Suprapubic skin (tissue), 4 donors: ENCODE measurements around the gene GPR62. TPM values are rescaled to one million over a fixed set of nuclear protein-coding genes. Genes with fewer than 3 reads are reported as not detected.

ENCODE experiments used
- DNase-seq, 2 donors: peaks; one replicate each; pipeline ENCODE4 v3.0.0-alpha.2; 2019; ENCODE audit warnings: low spot score in 2 of 2
- H3K27ac ChIP-seq: fragments of 200-600 bp; sonication (generic); one replicate; pipeline ENCODE4 v1.5.1; 2019
- H3K27me3 ChIP-seq: fragments of 200-600 bp; sonication (generic); one replicate; pipeline ENCODE4 v1.5.1; 2019
- H3K36me3 ChIP-seq: fragments of 200-600 bp; sonication (generic); one replicate; pipeline ENCODE4 v1.5.1; 2019
- H3K4me1 ChIP-seq: fragments of 200-600 bp; sonication (generic); one replicate; pipeline ENCODE4 v1.5.1; 2019
- H3K4me3 ChIP-seq: fragments of 200-600 bp; sonication (generic); one replicate; pipeline ENCODE4 v1.5.1; 2019; ENCODE audit warnings: mild to moderate bottlenecking
- H3K9me3 ChIP-seq: fragments of 200-600 bp; sonication (generic); one replicate; pipeline ENCODE4 v1.5.1; 2019
- CTCF ChIP-seq, 2 donors: fragments of 200-600 bp in 1 of 2; fragments of 450-650 bp in 1 of 2; sonication (generic) in 1 of 2; IDR thresholded peaks; one replicate each; pipeline ENCODE4 v1.5.1; 2016 to 2019; ENCODE audit warnings: antibody characterized with exemption in 2 of 2, mild to moderate bottlenecking in 1 of 2, moderate library complexity in 1 of 2
- EP300 ChIP-seq: sonication (generic); formaldehyde crosslinking; IDR thresholded peaks from one replicate; pipeline ENCODE4 v1.6.1; 2017; ENCODE audit warnings: antibody characterized with exemption
- POLR2A ChIP-seq, 2 donors: fragments of 450-650 bp; IDR thresholded peaks; one replicate each; pipeline ENCODE4 v1.6.1; 2017; ENCODE audit warnings: antibody characterized with exemption in 2 of 2, mild to moderate bottlenecking in 2 of 2, moderate library complexity in 2 of 2
- POLR2AphosphoS5 ChIP-seq, 3 donors: sonication (generic); formaldehyde crosslinking; IDR thresholded peaks; one replicate each; pipeline ENCODE4 v1.6.1; 2017; ENCODE audit warnings: antibody characterized with exemption in 3 of 3
- WGBS: methylation state at CpG from one replicate; pipeline ENCODE4 v1.1.5; 2018; 5-methylcytosine and 5-hydroxymethylcytosine counted together
- total RNA-seq, 4 donors: library from RNA; depleted of rRNA; stranded (reverse); fragments of >200 nt; gene quantifications; one replicate each; pipeline ENCODE4 v1.1.0, GENCODE V29; 2016

GPR62 gene
- total RNA-seq, 4 donors from 2014 or later: not detected

DNA sequence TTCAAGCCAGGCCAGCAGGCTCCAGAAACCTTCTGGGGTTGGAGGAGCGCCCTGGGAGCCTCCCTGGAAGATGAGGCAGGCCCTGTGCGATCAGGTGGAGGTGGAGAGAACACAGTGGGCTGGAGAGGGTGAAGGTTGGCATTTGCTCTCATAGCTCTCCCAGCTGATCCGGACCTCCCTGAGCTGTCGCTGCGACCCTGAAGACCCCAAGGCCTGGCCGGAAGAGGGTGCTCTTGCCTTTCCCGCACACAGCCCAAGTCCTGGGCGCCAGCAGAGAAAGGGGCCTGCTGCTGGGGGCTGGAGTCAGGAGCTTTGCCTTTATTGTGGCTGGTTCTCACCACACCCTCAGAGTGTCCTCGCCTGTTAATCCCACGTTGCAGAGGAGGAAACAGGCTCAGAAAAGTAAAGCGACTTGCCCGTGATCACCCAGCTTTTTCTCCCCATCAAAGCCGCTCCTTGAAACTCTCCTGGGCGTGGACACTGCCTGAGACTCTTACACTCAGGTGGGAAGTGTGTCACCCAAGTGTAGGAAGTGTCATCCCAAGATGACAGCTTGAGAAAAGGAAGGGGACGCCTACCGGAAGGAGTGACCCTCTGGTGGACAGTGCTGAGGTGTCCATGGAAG is 49.1 kb downstream of the GPR62 start:
- H3K36me3 ChIP-seq: no peaks in the 10 kb centered on the region
- no peak for TF ChIP-seq POLR2AphosphoS5 (IDR thresholded peaks at IDR 0.05)
- peak in 1 of 2 donors; percentile 13 for TF ChIP-seq CTCF (IDR thresholded peaks at IDR 0.05)
- TF ChIP-seq POLR2A (IDR thresholded peaks at IDR 0.05): no peak
- H3K27me3 ChIP-seq: no peaks in the 10 kb centered on the region
- H3K4me1 ChIP-seq: peaks cover 32% of the 10 kb centered on the region
- H3K9me3 ChIP-seq: no peaks in the 10 kb centered on the region
- H3K27ac ChIP-seq: no peak overlapping the region
- no peak overlapping the region for H3K4me3 ChIP-seq
- 68% methylated on average over 10 of the region's 16 CpGs for WGBS
- DNase-seq: no peak

GRCh38 chr3:52004906-52005395 is 49.8 kb downstream of the GPR62 start:
- no peak for DNase-seq
- H3K4me1 ChIP-seq: peaks cover 32% of the 10 kb centered on the region
- no peak overlapping the region for H3K4me3 ChIP-seq
- TF ChIP-seq CTCF (IDR thresholded peaks at IDR 0.05) (no peak), EP300 (no peak), POLR2A (IDR thresholded peaks at IDR 0.05) (no peak), POLR2AphosphoS5 (IDR thresholded peaks at IDR 0.05) (no peak)
- WGBS: 100% methylated on average over 1 of the region's 4 CpGs
- no peak overlapping the region for H3K27ac ChIP-seq
- no peaks in the 10 kb centered on the region for H3K27me3 ChIP-seq
- no peaks in the 10 kb centered on the region for H3K9me3 ChIP-seq
- H3K36me3 ChIP-seq: no peaks in the 10 kb centered on the region

DNA sequence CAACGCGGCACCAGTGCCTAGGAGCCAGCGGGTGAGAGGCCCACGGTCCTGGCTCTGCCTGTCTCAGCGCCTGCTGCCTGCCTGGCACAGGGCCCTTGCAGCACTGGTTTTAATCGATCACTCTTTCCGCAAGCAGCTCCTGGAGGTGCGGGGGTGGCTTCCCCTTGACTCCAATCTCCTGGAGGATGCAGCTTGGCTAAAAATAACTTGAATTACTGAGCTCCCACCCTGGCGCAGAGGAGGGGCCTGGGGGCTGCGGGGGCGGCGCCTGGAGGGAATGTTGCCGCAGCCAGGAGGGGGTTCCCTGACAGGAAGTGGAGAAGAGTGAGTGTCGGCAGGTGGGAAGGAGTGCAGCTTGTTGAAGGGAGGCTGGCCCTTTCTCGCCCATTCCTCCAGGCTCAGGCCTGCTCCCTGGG is 50.4 kb downstream of the GPR62 start:
- Histone ChIP-seq H3K27me3 (no peaks in the 10 kb centered on the region), H3K36me3 (no peaks in the 10 kb centered on the region), H3K27ac (no peak overlapping the region), H3K4me1 (peaks cover 32% of the 10 kb centered on the region), H3K9me3 (no peaks in the 10 kb centered on the region), H3K4me3 (no peak overlapping the region)
- TF ChIP-seq CTCF (IDR thresholded peaks at IDR 0.05): no peak
- TF ChIP-seq POLR2A (IDR thresholded peaks at IDR 0.05): no peak
- no peak for TF ChIP-seq EP300
- no peak for TF ChIP-seq POLR2AphosphoS5 (IDR thresholded peaks at IDR 0.05)
- no peak for DNase-seq
- 10% methylated on average over 10 of the region's 15 CpGs for WGBS

GRCh38 chr3:52006017-52006819 is 51.0 kb downstream of the GPR62 start:
- no peaks in the 10 kb centered on the region for H3K27me3 ChIP-seq
- no peak overlapping the region for H3K4me3 ChIP-seq
- H3K36me3 ChIP-seq: no peaks in the 10 kb centered on the region
- no peak for DNase-seq
- peaks cover 32% of the 10 kb centered on the region for H3K4me1 ChIP-seq
- no peak for TF ChIP-seq EP300
- TF ChIP-seq POLR2A (IDR thresholded peaks at IDR 0.05): no peak
- TF ChIP-seq CTCF (IDR thresholded peaks at IDR 0.05): no peak
- TF ChIP-seq POLR2AphosphoS5 (IDR thresholded peaks at IDR 0.05): no peak
- H3K27ac ChIP-seq: no peak overlapping the region
- H3K9me3 ChIP-seq: no peaks in the 10 kb centered on the region
- WGBS: 72% methylated on average over 5 of the region's 8 CpGs

DNA sequence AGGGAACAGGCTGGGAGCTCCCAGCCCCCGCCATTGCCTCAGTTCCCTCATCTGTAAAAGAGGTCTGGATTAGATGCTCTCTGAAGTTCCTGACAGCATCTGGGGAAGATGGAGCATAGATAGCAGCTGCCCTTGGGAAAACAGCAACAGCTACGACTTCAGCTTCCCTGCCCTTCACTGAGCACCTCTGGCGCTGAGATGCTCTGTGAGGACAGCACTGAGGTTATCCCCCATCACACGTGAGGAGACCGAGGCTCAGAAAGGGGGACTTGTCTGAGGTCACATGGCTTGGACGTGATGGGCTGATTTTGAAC is 51.6 kb downstream of the GPR62 start:
- Histone ChIP-seq H3K9me3 (no peaks in the 10 kb centered on the region), H3K36me3 (no peaks in the 10 kb centered on the region), H3K27me3 (no peaks in the 10 kb centered on the region), H3K4me3 (no peak overlapping the region), H3K4me1 (peaks cover 27% of the 10 kb centered on the region), H3K27ac (no peak overlapping the region)
- DNase-seq: no peak
- TF ChIP-seq POLR2AphosphoS5 (IDR thresholded peaks at IDR 0.05): no peak
- no peak for TF ChIP-seq CTCF (IDR thresholded peaks at IDR 0.05)
- no peak for TF ChIP-seq EP300
- TF ChIP-seq POLR2A (IDR thresholded peaks at IDR 0.05): no peak
- 89% methylated on average over 6 of the region's 6 CpGs for WGBS
